Endothelial cell (in vitro differentiated cells): ENCODE data around the gene ST7. TPM values are rescaled to one million over a fixed set of nuclear protein-coding genes. Genes with fewer than 3 reads are reported as not detected.

Experiments used
- DNase-seq: peaks from one replicate; pipeline ENCODE4 v3.0.0; 2021; ENCODE audit warnings: low spot score
- H3K27ac Mint-ChIP-seq: one replicate; pipeline ENCODE4 v1.8.0; 2021; ENCODE audit warnings: mixed read lengths, inconsistent platforms; ENCODE audit not compliant: unreplicated experiment
- H3K27me3 Mint-ChIP-seq: one replicate; pipeline ENCODE4 v1.8.0; 2021; ENCODE audit warnings: mild to moderate bottlenecking, moderate library complexity, mixed read lengths, inconsistent platforms; ENCODE audit not compliant: unreplicated experiment
- H3K36me3 Mint-ChIP-seq: one replicate; pipeline ENCODE4 v1.8.0; 2021; ENCODE audit warnings: mild to moderate bottlenecking, low read depth, mixed read lengths, inconsistent platforms; ENCODE audit not compliant: unreplicated experiment
- H3K4me1 Mint-ChIP-seq: one replicate; pipeline ENCODE4 v1.8.0; 2021; ENCODE audit warnings: mild to moderate bottlenecking, mixed read lengths, inconsistent platforms; ENCODE audit not compliant: unreplicated experiment
- H3K4me3 Mint-ChIP-seq: one replicate; pipeline ENCODE4 v1.8.0; 2021; ENCODE audit warnings: mild to moderate bottlenecking, mixed read lengths, inconsistent platforms; ENCODE audit not compliant: unreplicated experiment
- H3K9me3 Mint-ChIP-seq: one replicate; pipeline ENCODE4 v1.8.0; 2021; ENCODE audit warnings: mixed read lengths, inconsistent platforms; ENCODE audit not compliant: unreplicated experiment
- CTCF ChIP-seq: fragments of 200-600 bp; sonication (generic); IDR thresholded peaks from one replicate; pipeline ENCODE4 v1.5.0; 2021; ENCODE audit warnings: antibody characterized with exemption; ENCODE audit not compliant: unreplicated experiment
- total RNA-seq: library from RNA; stranded (reverse); fragmentation: NEBNext Ultra II Directional; extraction: Animal tissue kit (Norgen Biotek cat#: 25700); gene quantifications from one replicate; pipeline ENCODE4 v1.2.1, GENCODE V29; 2021; ENCODE audit not compliant: unreplicated experiment

The ST7 gene
- total RNA-seq, 1 donor from 2014 or later = 44.1 TPM

GRCh38 chr7:117008886-117009531, 55.7 kb downstream of the ST7 start:
- TF ChIP-seq CTCF = no peak
- Mint-ChIP-seq H3K4me1 (peaks cover 14% of the 10 kb centered on the region), H3K27me3 (no peaks in the 10 kb centered on the region), H3K4me3 (no peak overlapping the region), H3K36me3 (no peaks in the 10 kb centered on the region), H3K9me3 (no peaks in the 10 kb centered on the region), H3K27ac (no peak overlapping the region)
- no peak for DNase-seq

DNA sequence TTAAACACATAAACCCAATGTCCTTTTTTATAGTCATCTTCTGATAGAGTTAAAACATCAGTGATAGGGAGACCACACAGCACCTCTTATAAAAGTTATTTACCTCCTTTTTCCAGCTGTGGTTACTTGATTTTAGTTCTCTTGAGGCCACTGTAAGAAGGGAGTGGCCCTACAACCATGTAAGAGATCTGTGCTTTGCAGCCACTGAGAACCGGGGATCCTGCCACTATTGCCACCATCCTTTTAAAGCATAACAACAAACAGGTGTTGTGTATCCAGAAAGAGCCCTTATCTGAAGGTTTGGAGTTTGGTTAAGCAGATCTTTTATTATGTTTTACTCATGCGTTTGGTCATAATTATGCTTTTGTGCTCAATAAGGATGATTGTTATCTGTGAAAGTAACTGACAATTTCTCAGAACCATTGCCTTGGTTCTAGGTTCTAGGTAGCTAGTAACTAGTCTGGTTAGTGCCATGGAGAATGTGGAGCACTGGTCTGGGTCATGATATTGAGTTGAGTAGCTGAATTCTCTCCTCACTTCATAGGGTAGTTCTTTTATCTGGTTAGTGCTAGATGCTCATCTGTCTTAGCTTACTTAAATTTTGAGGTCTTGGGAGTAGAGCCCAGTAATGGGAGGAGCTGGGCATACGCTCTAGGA, 56.5 kb downstream of the ST7 start:
- H3K27ac Mint-ChIP-seq = no peak overlapping the region
- no peaks in the 10 kb centered on the region for H3K9me3 Mint-ChIP-seq
- TF ChIP-seq CTCF = no peak
- peaks cover 14% of the 10 kb centered on the region for H3K4me1 Mint-ChIP-seq
- no peaks in the 10 kb centered on the region for H3K36me3 Mint-ChIP-seq
- no peak overlapping the region for H3K4me3 Mint-ChIP-seq
- no peak for DNase-seq
- H3K27me3 Mint-ChIP-seq = no peaks in the 10 kb centered on the region

DNA sequence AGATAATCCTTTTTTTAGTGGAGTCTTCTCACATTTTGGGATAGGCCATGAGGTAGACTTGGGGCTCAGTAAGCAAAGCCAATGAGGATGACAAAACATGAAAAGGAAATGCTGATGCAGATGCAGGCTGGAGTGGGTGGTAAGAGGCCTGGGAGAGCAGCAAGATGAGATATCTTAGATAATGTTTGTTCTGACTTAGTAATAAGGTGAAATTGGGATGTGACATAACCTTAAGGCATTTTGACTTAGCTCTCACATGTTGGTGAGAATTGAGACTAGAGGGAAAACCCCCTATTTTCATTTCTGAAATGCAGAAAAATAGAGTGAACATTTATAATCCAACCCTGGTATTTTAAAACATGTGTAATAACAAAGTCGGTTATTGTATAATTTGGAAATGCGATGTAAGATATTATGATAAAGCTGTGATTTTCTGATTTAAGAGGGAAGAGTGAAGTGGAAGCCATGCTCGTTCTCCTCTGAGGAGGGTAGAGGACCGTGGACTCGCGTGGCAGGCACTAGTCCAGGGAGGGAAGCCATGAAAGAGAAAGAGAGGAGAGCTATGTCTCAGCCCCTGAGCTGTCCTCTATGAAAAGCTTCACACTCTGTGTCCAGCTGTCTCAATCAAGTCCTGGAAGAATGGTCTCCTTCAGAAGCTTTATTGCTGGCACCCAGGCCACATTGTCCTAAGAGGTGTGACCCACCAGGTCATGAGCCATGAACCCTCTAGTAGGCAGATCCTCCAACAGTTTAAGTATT, 57.3 kb downstream of the ST7 start:
- DNase-seq = no peak
- no peak for TF ChIP-seq CTCF
- Mint-ChIP-seq H3K9me3 (no peaks in the 10 kb centered on the region), H3K36me3 (no peaks in the 10 kb centered on the region), H3K27me3 (no peaks in the 10 kb centered on the region), H3K4me1 (peaks cover 14% of the 10 kb centered on the region), H3K27ac (no peak overlapping the region), H3K4me3 (peak overlapping the region; percentile 16)

DNA sequence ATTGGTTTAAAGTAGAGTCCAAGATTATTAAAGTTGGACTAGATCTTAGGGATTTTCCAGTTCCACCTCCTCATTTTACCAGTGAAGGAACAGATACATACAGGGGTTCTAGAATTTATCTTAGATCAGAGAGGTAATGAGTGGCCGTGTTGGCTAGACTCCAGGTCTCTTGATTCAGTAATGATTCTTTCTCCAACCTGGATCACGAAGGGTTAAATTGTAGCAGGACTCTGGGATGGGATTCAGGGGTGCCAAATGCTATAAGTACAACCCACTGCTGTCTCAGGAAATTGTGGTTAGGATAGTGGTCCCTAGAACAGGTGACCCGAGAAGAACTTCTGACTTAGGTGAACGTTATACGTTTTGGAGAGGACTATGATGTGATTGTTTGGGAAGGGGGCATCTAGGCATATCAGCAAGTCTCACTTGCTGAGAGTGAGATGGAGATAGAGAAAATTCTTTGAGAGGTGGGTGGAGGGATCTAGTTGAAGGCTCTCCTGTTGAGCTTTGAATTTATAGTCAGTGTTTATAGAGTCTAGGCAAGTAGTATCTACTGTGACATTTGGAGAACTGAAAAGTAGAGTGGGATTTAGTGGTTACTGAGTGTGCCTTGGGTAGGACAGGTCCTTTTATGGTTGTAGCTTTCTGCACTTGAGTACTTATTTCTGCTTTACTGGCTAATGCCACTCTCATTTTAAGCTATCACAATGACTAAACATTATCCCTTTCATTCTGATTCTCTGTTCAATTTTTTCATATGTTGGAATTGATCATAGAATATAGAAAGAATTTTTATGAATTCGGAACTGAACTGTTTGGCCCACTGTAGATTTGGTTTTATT, 58.3 kb downstream of the ST7 start:
- Mint-ChIP-seq H3K27me3 (no peaks in the 10 kb centered on the region), H3K4me3 (no peak overlapping the region), H3K36me3 (no peaks in the 10 kb centered on the region), H3K27ac (no peak overlapping the region), H3K9me3 (no peaks in the 10 kb centered on the region), H3K4me1 (peaks cover 14% of the 10 kb centered on the region)
- TF ChIP-seq CTCF = no peak
- DNase-seq = no peak
